ENCODE data around the gene GPC1.

Gene GPC1

DNA sequence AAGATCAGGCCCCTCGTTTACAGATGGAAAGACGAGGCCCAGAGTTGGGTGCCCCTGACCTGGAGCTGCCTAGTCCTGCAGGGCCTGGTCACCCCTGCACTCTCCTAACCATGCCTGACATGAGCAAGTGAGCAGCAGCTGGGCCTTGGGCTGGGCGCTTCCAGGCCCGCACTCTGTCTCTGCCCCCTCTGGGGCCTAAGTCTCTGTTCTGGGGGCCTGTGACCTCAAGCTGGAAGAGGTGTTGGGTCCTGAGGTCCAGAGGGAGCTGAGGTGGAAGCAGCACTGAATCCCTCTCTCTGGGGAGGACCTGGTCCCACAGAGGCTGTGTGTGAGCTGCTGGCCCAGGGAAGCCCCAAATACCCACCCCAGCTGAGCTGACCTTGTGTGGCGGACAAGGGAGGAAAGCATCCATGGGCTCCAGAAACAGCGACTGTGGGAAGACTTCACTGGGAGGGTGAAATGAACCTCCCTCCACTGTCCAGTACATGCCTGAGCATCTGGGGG is 46.1 kb upstream of the GPC1 start:
- no peaks in the 10 kb centered on the region for H3K27me3 ChIP-seq (replicated peaks)
- in situ Hi-C loops (cut with HindIII; ENCODE audit: low pct_ligation_motif_present, low sequenced_read_pairs) = no loop called here
- DNase-seq = no peak

GRCh38 chr2:240390091-240391073 is 45.1 kb upstream of the GPC1 start:
- no peak overlapping the region for H3K4me3 ChIP-seq (ENCODE audit: low read depth, low read length)
- no peak overlapping the region for H3K27ac ChIP-seq
- no peaks in the 10 kb centered on the region for H3K36me3 ChIP-seq (replicated peaks)
- H3K27me3 ChIP-seq (replicated peaks) = no peaks in the 10 kb centered on the region
- TF ChIP-seq, protein P1, sequence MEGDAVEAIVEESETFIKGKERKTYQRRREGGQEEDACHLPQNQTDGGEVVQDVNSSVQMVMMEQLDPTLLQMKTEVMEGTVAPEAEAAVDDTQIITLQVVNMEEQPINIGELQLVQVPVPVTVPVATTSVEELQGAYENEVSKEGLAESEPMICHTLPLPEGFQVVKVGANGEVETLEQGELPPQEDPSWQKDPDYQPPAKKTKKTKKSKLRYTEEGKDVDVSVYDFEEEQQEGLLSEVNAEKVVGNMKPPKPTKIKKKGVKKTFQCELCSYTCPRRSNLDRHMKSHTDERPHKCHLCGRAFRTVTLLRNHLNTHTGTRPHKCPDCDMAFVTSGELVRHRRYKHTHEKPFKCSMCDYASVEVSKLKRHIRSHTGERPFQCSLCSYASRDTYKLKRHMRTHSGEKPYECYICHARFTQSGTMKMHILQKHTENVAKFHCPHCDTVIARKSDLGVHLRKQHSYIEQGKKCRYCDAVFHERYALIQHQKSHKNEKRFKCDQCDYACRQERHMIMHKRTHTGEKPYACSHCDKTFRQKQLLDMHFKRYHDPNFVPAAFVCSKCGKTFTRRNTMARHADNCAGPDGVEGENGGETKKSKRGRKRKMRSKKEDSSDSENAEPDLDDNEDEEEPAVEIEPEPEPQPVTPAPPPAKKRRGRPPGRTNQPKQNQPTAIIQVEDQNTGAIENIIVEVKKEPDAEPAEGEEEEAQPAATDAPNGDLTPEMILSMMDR (IDR thresholded peaks at IDR 0.05; ENCODE audit: low read depth, low read length, missing control alignments) = no peak
- in situ Hi-C loops (cut with HindIII; ENCODE audit: low pct_ligation_motif_present, low sequenced_read_pairs) = no loop called here
- DNase-seq = no peak

More for the DNA sequence above, 46.1 kb upstream of the GPC1 start:
- no peak overlapping the region for H3K27ac ChIP-seq
- H3K36me3 ChIP-seq (replicated peaks) = no peaks in the 10 kb centered on the region
- H3K4me3 ChIP-seq (ENCODE audit: low read depth, low read length) = no peak overlapping the region
- TF ChIP-seq, protein P1 (IDR thresholded peaks at IDR 0.05; ENCODE audit: low read depth, low read length, missing control alignments) = no peak

DNA sequence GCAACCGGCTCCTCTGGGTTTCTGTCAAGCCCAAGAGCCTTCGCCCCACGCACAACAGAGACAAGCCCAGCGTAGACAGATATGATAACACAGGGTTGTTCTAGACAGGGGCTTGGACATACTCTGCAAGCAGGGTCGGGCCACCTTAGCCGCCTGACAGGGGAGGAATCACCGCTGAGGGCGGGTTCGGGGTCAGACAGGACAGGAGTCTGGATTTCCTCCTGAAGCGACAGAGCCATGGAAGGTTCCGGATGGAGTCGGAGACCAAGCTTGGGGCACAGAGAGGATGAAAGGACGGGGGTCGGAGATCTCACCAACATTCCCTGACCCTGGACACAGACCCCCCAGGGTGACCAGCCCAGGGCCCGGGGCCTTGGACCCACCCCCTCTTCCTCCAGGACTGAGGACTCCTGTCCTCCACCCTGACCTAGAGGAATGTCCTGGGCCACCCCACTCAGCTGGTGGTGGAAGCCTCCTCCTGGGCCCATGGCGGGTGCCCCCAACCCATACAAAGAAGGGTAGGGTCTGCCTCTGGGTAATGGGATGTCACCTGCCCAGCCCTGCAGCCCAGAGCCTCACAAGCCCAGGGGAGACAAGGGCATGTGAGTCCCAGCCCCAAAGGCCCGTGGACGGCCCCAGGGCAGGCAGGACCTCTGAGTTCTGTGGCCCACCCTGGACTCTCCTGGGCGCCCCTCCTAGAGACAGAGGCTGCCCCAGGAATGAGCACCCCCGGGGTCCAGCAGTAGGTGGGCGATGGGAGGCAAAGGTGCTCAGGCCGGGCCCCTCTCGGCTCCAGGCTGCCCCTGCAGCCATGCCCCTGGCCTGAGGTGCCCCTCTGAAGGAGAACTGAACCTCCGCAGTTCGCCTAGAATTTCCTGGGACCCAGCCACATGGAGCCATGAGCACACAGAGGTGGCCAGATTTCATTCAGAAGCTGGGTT is 44.1 kb upstream of the GPC1 start:
- Histone ChIP-seq H3K27ac (no peak overlapping the region), H3K36me3 (replicated peaks) (no peaks in the 10 kb centered on the region), H3K4me3 (ENCODE audit: low read depth, low read length) (no peak overlapping the region), H3K27me3 (replicated peaks) (no peaks in the 10 kb centered on the region)
- in situ Hi-C loops (cut with HindIII; ENCODE audit: low pct_ligation_motif_present, low sequenced_read_pairs) = no loop called here
- TF ChIP-seq, protein P1 (IDR thresholded peaks at IDR 0.05; ENCODE audit: low read depth, low read length, missing control alignments) = no peak
- no peak for DNase-seq

DNA sequence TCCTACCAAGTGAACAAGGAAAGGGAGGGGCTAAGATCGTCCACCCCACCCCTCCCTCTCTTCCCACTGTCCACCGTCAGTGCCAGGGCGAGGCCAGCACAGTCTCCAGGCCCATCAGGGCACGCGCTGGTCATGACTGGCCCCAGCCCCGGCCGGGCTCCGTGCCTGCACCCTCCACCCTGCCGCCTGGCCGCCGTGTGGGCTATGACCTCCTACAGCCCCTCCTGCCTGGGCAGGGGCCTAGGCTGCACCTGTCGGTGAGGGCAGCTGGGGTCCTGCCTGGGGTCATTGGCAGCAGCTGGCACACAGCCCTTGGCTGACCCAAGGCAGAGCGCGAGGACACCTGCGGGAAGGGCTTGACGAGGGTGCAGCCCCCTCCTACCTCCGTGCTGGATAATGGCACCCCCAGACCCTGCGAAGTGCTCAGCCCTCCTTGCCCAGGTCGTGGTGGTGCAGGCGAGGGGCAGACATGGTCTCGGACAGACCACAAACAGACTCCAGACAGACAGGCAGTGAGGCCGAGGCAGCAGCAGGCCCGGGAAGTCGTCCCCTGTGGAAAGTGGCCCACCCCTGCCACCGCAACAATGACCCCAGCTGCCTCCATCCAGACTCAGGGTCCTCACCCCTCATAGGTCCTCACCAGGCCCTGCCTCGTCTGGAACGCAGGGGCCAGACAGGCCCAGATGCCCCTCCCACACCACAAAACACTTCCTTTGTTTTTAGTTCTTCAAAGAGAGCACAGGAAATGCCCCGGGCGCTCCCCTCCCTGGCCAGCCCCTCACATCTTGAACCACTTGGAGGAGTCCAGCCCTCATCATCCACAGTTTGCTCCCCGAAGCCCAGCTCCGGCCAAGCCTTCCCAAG is 43.1 kb upstream of the GPC1 start:
- no peak for DNase-seq

More for the DNA sequence above, 43.1 kb upstream of the GPC1 start:
- Histone ChIP-seq H3K27ac (no peak overlapping the region), H3K4me3 (ENCODE audit: low read depth, low read length) (no peak overlapping the region), H3K36me3 (replicated peaks) (no peaks in the 10 kb centered on the region), H3K27me3 (replicated peaks) (no peaks in the 10 kb centered on the region)
- TF ChIP-seq, protein P1 (IDR thresholded peaks at IDR 0.05; ENCODE audit: low read depth, low read length, missing control alignments) = no peak
- in situ Hi-C loops (cut with HindIII; ENCODE audit: low pct_ligation_motif_present, low sequenced_read_pairs) = no loop called here

Data from brain microvascular endothelial cell (primary cell).